HG02852 (cell line): ENCODE results near the gene GLYR1.

ENCODE experiments used
- ATAC-seq: cut with Tn5 transposase; IDR thresholded peaks from one replicate; pipeline ENCODE4 v1.9.1; 2021; ENCODE audit warnings: mild to moderate bottlenecking, moderate library complexity; ENCODE audit not compliant: unreplicated experiment

The GLYR1 gene

DNA sequence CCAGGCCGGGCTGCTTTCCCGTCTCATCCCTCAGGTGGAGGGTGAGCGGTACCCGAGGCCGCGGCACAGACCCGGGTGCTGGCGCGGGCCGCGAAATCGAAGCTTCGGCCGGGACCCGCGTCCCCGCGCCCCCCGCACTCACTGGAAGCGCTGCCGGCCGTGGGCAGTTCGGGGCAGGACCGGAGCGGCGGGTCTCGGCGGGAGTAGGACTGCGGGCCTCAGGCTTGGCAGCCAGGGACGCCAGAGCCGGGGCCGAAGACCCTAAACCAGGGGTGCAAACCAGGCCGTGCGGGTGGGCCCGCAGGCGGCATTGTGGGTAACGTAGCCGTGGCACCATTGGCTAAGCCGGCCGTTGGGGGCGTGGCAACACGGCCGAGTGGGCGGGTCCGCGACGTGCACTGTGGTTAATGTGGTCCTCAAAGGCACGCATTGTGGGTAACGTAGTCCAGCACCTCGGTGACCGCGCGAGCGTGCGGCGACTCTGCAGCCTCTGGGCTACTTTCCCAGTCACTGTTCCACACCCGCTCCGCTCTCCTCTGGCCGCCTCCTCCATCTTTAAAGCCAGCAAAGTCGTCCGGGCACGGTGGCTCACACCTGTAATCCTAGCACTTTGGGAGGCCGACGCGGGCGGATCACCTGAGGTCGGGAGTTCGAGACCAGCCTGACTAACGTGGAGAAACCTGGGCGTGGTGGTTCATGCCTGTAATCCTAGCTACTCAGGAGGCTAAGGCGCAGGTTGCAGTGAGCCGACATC, 80.0 kb downstream of the GLYR1 start, which contains the start of gene ZNF500:
Gene ZNF500 (minus strand): TSS at position 288 of the 754 bp plus-strand sequence. CDS start 1,184 bp downstream, outside the sequence.
- peak; percentile 80 for ATAC-seq

- ATAC-seq: no peak
These were observed 81.3 kb downstream of the GLYR1 start for GRCh38 chr16:4765511-4766474.

DNA sequence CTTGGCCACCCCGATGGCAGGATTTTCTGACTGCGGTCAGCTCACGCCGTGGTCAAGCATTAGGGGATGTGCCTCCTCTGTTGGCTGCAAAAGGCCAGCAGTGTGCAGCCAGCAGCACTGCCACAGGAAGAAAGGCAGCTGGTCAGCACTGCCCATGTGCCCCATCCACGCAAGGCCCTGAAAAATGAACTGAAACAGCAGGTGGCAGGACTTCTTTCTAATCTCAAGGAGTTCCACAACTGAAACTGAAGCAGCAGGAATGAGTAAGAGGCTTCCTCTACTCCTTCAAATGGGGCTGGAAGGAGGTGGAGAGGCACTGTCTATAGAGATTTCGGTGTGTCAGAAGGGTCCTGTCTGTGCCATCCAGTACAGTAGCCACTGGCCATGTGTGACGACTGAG, 83.3 kb downstream of the GLYR1 start:
- no peak for ATAC-seq

DNA sequence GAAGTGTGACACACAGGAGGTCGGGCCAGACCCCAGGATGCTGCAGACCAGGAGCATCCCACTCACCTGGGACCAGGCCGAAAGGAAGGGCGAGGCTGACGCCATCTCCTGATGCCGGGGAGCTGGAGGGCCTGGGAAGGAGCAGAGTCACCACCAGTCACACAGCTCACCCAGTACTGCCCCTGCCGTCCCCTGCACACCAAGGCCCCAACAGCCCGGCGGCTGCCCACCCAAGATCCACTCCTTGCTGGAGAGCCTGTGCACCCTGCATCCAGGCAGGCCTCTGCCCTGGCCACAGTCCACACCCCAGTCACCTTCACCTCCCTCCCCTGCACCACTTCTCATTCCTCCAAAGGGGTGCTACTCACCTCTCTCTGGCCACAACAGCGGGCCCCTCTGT, 84.9 kb downstream of the GLYR1 start:
- no peak for ATAC-seq

DNA sequence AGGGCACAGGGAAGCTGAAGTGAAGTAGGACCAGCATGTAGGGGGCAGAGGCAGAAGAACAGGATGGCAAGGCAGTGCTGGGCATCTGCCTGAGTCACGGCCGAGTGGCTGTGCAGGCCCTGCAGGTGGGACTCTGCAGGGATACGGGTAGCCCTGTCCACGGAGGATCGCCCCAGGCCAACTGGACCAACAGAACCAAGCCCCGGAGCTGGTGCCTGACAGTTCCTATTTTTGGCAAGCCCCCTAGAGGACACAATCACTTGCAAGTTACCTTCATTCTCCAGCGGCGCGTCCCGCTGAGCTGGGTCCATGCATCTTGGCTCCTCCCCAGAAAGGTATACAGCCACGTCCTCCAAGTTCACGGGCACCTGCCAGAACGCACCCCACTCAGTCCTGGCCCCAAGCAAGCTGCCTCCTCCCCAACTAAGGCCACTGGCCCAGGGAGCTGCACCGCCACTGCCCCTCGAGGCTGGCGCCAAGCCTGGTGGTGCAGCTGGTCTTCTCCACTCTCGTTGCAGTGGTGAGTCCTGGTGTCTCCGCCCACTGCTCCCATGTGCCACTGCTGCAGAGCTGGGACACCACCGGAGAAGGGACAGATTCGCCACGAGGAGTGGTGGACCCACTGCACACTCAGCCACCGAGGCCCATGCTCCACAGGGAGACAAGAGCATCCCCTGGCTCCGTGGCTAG, 86.7 kb downstream of the GLYR1 start:
- ATAC-seq: no peak

GRCh38 chr16:4755687-4756086, 91.4 kb downstream of the GLYR1 start:
- ATAC-seq: no peak

GRCh38 chr16:4754865-4755264, 92.2 kb downstream of the GLYR1 start:
- no peak for ATAC-seq

GRCh38 chr16:4753227-4753626, 93.9 kb downstream of the GLYR1 start:
- ATAC-seq: no peak
